HG03066 (cell line): ENCODE measurements around the gene AADACL4.
"Not testable (repeated sequence)": the region's sequence is repeated elsewhere in the genome, so short reads cannot be mapped to it uniquely, and the experiment has no call there.

Source experiments
- ATAC-seq: cut with Tn5 transposase; IDR thresholded peaks from one replicate; pipeline ENCODE4 v1.9.1; 2021; ENCODE audit warnings: low read depth; ENCODE audit not compliant: unreplicated experiment

Gene AADACL4

DNA sequence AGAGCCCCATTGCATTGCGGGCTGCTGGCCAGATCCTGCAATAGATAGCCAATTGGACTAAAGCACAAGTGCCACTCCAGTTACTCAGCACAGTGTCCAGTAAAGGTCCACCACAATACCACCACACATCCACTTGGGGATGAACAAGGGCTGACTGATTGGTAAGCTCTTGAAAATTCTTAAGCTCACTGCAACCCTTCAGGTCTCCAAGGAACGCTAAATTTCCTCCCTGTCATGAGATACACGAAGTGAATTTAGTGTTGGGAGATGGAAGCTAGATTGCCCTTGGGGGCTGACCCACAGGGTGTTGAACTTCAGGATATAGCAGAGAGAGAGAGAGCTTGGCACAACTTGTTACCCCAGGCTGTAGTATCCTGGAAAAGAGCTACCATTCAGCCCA, 62.2 kb downstream of the AADACL4 start:
- ATAC-seq: no peak

DNA sequence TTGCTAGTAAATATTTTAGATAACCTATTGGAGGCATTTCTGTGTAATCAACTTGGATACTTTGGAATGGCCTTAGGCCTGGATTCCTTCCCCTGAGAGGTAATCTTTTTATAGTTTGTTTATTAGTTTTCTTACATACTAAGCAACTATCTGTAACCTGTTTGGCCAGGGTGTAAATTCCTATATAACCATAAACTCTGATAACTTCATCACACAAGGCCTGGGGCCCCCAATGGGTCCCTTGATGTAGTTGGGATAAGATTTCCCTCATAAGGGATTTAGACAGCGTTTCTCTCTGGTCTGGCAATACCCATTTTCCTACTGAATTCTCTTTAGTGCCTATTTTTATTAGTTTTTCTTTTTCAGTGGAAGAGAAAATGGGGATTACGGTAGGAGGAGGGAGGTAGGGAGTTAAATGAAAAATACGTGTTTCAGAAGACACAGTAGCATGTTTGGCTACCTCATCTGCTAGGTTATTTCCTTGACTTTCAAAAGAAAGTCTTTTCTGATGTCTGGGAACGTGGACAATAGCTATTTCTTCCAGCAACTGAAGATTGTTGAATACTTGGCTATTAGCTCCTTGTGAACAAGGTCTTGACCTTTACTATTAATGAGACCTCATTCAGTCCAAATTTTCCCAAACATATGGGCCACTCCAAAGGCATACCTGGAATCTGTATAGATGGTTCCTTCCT, 64.7 kb downstream of the AADACL4 start:
- ATAC-seq: no peak

DNA sequence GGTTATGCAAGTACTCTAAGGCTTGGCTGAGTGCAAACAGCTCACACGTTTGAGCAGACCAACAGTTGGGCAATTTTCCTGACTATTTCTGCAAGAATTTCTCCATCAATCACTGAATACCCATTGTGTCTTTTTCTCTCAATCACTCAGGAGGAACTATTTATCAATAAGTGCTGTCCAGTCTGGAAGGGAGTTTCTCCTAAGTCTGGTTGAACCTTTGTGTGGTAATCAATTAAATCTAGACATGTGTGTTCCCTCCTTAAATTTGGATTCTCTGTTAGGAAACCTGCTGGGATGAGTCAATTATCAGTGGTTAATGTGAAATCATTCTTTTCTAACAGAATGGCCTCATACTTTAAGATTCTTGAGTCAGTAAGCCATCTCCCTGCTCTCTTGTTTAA, 65.2 kb downstream of the AADACL4 start:
- no peak for ATAC-seq

DNA sequence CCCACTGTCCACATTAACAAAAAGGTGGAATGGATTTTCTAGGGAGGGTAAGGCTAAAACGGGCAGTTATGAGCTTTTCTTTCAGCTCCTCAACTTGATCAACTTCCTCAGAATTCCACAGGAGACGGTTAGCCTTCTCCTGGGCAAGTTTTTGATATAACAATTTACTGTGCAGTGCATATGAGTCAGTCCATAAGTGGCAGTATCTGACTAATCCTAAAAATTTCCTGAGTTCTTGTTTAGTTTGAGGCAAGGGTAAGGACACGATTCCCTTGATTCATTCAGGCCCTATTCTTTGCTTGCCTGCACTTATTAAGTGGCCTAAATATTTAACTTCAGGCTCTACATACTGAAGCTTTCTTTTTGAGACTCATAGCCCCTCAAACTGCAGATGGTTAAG, 65.8 kb downstream of the AADACL4 start:
- ATAC-seq: no peak

DNA sequence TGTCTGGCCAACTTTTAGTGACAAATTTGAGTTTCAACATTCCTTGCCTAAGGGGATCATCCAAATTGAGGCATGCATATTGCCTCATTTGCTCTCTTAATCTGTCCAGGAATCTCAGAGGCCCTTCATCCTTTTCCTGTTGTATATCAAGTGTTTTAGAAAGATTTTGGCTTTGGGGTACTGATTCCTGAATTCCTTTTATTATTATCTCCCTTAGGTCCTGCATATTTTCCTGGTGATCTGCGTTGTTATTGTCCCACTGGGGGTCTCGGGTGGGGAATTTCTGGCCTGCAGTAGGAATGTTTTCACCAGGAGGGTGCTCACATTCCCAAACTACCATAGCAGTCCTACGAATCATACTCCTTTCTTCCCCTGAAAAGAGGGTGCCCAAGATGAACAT, 67.7 kb downstream of the AADACL4 start:
- ATAC-seq: no peak

DNA sequence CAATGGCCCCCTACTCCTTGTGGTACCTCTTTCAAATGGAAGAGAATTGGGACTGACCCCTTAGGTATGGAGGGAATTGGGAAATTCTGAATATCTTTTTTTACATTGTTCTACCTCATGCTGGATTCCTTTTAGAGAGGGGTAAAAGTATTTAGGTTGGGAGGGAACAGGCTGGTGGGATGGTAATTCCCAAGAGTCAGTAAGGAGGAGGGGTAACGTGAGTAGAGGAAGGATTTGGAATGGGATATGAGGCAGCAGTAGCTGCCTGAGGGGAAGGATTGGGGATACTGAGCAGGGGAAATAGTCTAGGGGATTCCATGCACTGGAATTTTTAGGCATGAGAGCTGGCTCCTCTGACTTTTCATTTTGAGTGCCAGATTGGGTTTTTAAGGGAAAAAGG, 68.2 kb downstream of the AADACL4 start:
- no peak for ATAC-seq

DNA sequence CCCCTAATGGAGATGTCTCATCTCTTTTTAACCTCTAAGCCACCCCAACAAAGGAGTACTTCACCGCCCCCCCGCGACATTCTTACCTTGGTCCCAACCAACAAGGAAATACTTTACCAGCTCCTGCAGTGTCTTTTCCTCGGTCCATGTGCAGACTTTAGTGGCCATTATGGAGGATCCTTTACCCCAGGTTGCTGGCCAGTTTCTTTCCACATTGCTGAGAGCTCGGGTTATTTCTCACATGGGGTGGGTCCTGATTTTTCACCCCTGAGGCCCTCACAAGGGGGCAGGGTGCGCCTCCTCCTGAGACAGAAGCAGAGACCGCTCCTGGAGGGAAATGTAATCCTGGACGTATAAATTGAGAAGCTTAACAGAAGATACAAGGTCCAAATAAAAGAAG, 69.0 kb downstream of the AADACL4 start:
- no peak for ATAC-seq

DNA sequence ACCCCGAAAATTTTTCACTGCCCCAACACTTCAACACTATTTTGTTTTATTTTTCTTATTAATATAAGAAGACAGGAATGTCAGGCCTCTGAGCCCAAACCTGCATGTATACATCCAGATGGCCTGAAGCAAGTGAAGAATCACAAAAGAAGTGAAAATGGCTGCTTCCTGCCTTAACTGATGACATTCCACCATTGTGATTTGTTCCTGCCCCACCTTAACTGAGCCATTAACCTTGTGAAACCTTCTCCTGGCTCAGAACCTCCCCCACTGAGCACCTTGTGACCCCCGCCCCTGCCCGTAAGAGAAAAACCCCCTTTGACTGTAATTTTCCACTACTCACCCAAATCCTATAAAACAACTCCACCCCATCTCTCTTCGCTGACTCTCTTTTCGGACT, 69.8 kb downstream of the AADACL4 start:
- not testable (repeated sequence) for ATAC-seq

DNA sequence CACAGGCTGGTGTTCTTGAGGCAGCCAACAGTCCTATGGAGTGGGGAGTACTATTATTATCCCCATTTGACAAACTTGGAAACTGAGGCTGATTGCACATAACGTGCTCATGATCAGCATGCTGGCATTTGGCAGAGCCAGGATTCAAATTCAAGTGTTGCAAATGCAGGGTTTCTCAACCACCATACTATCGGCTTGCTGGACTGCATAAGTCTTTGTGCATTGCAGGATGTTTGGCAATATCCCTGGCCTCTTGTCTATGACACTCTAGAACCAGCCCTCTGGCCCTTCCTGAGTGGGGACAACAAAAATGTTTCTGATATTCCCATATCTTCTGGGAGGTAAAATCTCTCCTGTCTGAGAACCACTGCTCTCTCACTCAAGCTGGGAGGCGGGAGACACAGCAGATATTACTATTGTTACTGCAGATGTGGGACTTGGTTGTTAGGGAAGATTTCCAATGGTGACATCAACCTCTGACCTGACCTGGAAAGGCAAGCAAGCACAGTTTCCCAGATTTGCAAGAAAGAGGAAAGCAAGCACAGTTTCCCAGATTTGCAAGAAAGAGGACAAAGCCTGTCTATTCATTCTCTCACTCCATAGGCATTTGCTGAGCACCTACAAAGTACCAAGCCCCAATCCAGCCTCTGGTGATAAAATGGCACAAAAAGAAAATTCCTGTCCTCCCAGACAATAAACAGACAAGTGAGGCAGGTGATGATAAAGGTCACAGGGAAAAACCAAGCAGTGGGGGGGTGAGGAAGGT, 71.0 kb downstream of the AADACL4 start:
- no peak for ATAC-seq

DNA sequence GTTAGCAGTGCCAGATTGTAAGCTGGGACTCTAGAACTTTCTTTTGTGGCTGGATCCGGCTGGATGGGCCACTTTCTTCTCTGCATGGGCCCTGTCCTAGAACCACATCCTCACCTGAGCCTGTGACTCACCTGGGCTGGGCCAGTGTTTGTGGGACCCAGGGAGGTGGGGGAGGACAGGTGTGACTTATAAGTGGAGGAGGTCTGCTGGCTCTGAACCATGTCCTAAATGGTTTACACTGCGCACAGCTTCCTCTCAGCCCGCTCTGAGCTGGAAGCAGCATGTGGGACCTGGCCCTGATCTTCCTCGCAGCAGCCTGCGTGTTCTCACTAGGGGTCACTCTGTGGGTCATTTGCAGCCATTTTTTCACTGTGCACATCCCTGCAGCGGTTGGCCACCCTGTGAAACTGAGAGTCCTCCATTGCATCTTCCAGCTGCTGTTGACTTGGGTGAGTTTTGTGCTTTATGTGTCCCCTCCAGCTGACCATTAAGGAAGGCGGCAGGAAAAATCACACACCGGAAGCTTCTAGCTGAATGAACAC, 72.1 kb downstream of the AADACL4 start, which contains the start of gene AADACL3:
Gene AADACL3, plus strand, starts transcription at position 215 of the 542 bp plus-strand sequence. Its CDS starts 67 bp downstream, at position 282.
- ATAC-seq: no peak
